HG03432 (cell line): ENCODE results near the gene DRD4.

Experiments used
- ATAC-seq: cut with Tn5 transposase; IDR thresholded peaks from one replicate; pipeline ENCODE4 v1.9.1; 2021; ENCODE audit warnings: mild to moderate bottlenecking, moderate library complexity; ENCODE audit not compliant: unreplicated experiment

Gene DRD4

GRCh38 chr11:636511-637332 is at the start of gene DRD4:
DRD4 (plus strand) TSS chr11:637269; CDS start chr11:637305, 36 bp downstream.
- no peak for ATAC-seq

DNA sequence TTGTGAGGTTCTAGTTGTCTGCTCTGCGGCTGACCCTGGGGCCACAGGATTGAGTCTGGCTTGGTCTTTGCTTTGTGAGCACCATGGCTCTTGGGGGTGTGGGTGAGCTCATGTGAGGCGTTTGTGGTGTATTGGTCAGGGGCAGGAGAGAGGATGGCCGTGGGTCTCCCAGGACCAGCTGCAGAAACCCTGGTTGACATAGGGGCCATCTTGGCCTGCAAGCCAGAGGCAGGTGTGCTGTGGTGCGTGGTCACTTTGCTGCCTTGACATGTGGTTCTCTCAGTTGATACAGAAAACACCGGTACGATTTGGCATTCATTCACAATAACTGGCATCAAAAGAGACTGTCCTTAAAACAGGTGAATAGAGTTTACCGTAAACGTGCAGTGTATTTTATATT is 49.5 kb upstream of the DRD4 start:
- ATAC-seq: no peak

- no peak for ATAC-seq
These were observed 49.1 kb upstream of the DRD4 start for GRCh38 chr11:587978-588380.

GRCh38 chr11:589798-590197 is 47.3 kb upstream of the DRD4 start:
- no peak for ATAC-seq

DNA sequence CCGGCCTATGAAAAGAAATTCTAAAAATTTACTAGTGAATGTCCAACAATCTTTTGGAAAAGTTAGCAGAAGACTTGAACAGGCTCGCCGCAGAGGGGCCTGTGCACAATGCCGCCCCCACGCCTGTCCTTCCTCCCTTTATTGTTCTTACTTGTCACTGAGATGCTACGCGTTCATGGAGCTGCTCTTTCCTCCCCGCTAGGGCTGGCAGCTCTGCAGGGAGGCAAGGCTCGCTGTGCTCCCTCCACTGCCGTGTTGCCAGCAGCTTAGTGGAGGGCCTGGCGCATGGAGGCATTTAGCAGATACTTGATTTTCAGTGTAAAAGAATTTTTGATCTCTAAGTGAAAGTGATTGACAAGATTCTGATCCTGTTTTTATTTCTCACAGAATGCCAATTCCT is 46.1 kb upstream of the DRD4 start:
- ATAC-seq: no peak

DNA sequence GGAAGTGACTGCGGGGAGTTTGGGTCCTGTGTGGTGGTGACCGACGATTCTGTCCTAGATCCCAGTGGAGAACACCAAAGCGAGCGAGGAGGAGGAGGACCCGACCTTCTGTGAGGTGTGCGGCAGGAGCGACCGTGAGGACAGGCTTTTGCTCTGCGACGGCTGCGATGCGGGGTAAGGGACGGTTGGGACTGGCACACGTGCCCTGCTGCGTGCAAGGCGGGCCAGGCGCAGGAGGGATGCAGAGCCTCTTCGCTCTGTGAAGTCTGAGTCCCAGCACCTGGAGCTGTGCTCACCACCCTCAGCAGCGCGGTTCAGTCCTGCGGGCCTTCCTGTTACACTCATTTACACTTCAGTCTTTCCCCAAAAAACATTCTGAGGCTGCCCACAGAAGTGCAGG is 44.6 kb upstream of the DRD4 start:
- no peak for ATAC-seq

- no peak for ATAC-seq
These were observed 44.2 kb upstream of the DRD4 start for GRCh38 chr11:592918-593317.

- no peak for ATAC-seq
These were observed 43.7 kb upstream of the DRD4 start for GRCh38 chr11:593347-593746.

GRCh38 chr11:595400-595799 is 41.7 kb upstream of the DRD4 start:
- no peak for ATAC-seq

- no peak for ATAC-seq
These were observed 40.7 kb upstream of the DRD4 start for GRCh38 chr11:596374-596773.

DNA sequence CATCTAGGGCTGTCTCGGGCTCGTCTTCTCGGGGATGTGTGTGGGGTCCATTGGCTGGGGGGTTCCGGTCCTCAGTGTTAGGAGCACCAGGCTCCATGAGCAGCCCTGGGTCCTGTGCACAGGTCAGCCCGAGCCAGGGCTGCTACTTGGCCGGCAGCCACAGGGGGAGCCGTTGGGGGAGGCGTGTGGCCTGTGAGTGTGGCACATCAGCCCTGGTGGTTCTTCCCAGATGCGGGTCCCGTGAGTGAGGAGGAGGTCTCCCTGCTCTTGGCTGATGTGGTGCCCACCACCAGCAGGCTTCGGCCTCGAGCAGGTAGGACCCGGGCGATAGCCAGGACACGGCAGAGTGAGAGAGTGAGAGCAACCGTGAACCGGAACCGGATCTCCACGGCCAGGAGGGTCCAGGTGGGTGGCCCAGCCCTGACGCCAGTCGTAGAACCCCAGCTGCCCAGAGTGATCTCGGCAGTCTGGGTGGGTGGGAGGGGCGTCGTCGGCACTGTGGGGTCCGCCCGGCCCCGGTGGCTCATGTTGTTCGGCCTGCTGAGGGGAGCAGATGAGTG is 39.8 kb upstream of the DRD4 start:
- ATAC-seq: no peak

DNA sequence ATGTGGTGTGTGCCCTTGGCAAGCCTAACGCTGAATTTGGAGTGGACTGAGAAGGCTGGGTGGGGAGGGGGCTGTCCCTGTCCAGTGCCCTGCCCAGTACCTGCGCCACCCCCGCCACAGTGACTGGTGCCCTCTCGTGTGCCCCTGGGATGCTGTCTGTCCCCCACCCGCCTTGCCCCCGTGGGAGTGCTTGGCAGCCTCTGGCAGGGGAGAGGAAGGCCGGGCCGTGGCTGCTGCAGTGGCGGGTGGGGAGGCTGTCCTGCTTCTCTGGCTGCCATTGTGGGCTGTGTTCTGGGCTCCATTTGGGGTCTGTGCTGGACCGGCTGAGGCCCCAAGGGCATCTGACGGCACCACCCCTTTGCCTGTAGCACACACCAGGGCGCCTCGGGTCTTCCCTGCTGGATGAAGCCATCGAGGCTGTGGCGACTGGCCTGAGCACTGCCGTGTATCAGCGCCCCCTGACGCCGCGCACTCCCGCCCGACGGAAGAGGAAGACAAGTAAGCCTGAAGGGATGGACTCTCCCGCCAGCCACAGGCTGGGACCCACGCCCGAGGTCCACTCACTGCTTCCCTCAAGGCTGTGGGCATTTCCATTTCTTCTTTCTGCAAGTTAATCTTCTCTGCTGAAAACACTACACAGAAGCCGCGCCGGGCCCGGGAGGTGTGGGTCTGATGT is 38.9 kb upstream of the DRD4 start:
- no peak for ATAC-seq

- no peak for ATAC-seq
These were observed 35.4 kb upstream of the DRD4 start for GRCh38 chr11:601573-602245.

DNA sequence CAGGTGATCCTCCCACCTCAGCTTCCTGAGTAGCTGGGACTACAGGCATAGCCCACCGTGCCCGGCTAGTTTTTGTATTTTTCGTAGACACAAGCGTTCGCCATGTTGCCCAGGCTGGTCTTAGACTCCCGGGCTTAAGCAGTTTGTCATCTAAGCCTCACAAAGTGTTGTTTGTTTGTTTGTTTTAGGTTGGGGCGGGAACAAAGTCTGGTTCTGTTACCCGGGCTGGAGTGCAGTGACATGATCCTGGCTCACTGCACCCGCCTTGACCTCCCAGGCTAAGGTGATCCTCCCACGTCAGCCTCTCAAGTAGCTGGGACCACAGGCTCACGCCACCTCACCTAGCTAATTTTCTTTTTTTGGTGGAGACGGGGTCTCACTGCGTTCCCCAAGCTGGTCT is 33.9 kb upstream of the DRD4 start:
- ATAC-seq: no peak

- no peak for ATAC-seq
These were observed 31.6 kb upstream of the DRD4 start for GRCh38 chr11:605286-606129.

DNA sequence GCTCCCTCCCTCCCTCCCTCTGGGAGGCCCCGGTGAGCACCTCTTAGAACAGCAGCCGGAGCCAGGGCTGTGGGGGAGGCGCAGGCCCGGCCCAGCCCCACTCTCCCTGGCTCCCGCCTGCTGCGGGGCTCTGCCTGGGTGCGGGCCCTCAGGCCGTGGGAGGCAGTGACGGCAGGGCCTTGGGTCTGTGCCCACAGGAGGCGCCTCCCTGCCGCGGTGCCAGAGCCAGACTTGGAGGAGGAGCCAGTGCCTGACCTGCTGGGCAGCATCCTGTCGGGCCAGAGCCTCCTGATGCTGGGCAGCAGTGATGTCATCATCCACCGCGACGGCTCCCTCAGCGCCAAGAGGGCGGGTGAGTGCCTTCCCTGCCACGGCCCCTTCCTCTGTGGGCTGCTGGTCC is 30.8 kb upstream of the DRD4 start:
- no peak for ATAC-seq

- ATAC-seq: no peak
These were observed 29.9 kb upstream of the DRD4 start for GRCh38 chr11:607020-607780.

- no peak for ATAC-seq
These were observed 29.0 kb upstream of the DRD4 start for GRCh38 chr11:607971-608659.

- ATAC-seq: no peak
These were observed 28.2 kb upstream of the DRD4 start for GRCh38 chr11:608791-609251.
